IMR-90 (cell line): ENCODE measurements around the gene PGBD5. TPM values are rescaled to one million over a fixed set of nuclear protein-coding genes. Genes with fewer than 3 reads are reported as not detected.

ENCODE experiments used
- ATAC-seq: fragments of 200-7000 bp; cut with Tn5 transposase; 2 replicates; pipeline ENCODE4 v1.9.1; 2020; ENCODE audit warnings: low read depth, mild to moderate bottlenecking, moderate library complexity
- BruUV-seq: library from RNA; stranded (reverse); fragments of 400-500 nt; replicated peaks from 2 replicates; lab custom pipeline; 2021; lab: Mats Ljungman, UMichigan
- CTCF ChIA-PET: fragments of 300-600 bp; formaldehyde crosslinking; extraction: SDS; loops from one replicate; lab custom pipeline; 2021; ENCODE audit warnings: antibody characterized with exemption; lab: Yijun Ruan, JAX
- POLR2A ChIA-PET: fragments of 300-600 bp; sonication (Branson Sonifier 250); formaldehyde crosslinking; loops from one replicate; lab custom pipeline; 2022; ENCODE audit warnings: antibody characterized with exemption; ENCODE audit not compliant: unreplicated experiment; lab: Charles Lee
- DNase-seq: peaks from one replicate; pipeline ENCODE4 v3.0.0; 2013
- H2AFZ ChIP-seq: replicated peaks from 2 replicates; pipeline ENCODE3; 2013; ENCODE audit warnings: low read length, mild to moderate bottlenecking; ENCODE audit not compliant: poor library complexity
- H2AK5ac ChIP-seq: 2 replicates; pipeline ENCODE4 v1.6.1; 2013; ENCODE audit warnings: low read depth, low read length, inconsistent platforms
- H2AK9ac ChIP-seq: replicated peaks from 2 replicates; pipeline ENCODE3; 2013; ENCODE audit warnings: mild to moderate bottlenecking, low read depth, low read length, moderate library complexity; ENCODE audit not compliant: poor library complexity
- H2BK120ac ChIP-seq: 2 replicates; pipeline ENCODE4 v1.6.1; 2013; ENCODE audit warnings: low read depth, low read length, inconsistent platforms
- H2BK15ac ChIP-seq: 3 replicates; pipeline ENCODE4 v1.6.1; 2013; ENCODE audit warnings: low read depth, low read length, inconsistent platforms
- H2BK20ac ChIP-seq: 2 replicates; pipeline ENCODE4 v1.6.1; 2013; ENCODE audit warnings: low read depth, mild to moderate bottlenecking, inconsistent platforms, low read length, moderate library complexity
- H2BK5ac ChIP-seq: 2 replicates; pipeline ENCODE4 v1.6.1; 2013; ENCODE audit warnings: mild to moderate bottlenecking, low read depth, low read length, inconsistent platforms; ENCODE audit not compliant: poor library complexity, severe bottlenecking
- H3K14ac ChIP-seq: replicated peaks from 2 replicates; pipeline ENCODE4 v1.6.1; 2013; ENCODE audit warnings: low read depth, low read length, inconsistent platforms
- H3K18ac ChIP-seq: 2 replicates; pipeline ENCODE4 v1.6.1; 2013; ENCODE audit warnings: low read depth, low read length, control low read depth
- H3K23ac ChIP-seq: 2 replicates; pipeline ENCODE4 v1.6.1; 2013; ENCODE audit warnings: low read depth, low read length, inconsistent platforms
- H3K27ac ChIP-seq: 2 replicates; pipeline ENCODE4 v1.5.1; 2013; ENCODE audit warnings: mild to moderate bottlenecking, control low read depth, low read length; ENCODE audit not compliant: insufficient read depth
- H3K27me3 ChIP-seq: 2 replicates; pipeline ENCODE4 v1.6.1; 2013; ENCODE audit warnings: low read length; ENCODE audit not compliant: control insufficient read depth, insufficient read depth
- H3K36me3 ChIP-seq: 2 replicates; pipeline ENCODE4 v1.6.1; 2013; ENCODE audit warnings: low read length, mixed read lengths; ENCODE audit not compliant: control insufficient read depth, insufficient read depth
- H3K4ac ChIP-seq: 2 replicates; pipeline ENCODE4 v1.6.1; 2013; ENCODE audit warnings: low read depth, low read length, inconsistent platforms
- H3K4me1 ChIP-seq: 2 replicates; pipeline ENCODE4 v1.6.1; 2013; ENCODE audit warnings: low read length, mixed read lengths; ENCODE audit not compliant: control insufficient read depth, insufficient read depth
- H3K4me2 ChIP-seq: 2 replicates; pipeline ENCODE4 v1.6.1; 2013; ENCODE audit warnings: low read depth, mild to moderate bottlenecking, control low read depth, low read length, moderate library complexity
- H3K4me3 ChIP-seq: 2 replicates; pipeline ENCODE4 v1.5.1; 2013; ENCODE audit warnings: low read depth, mild to moderate bottlenecking, control low read depth, low read length, moderate library complexity; ENCODE audit not compliant: insufficient read depth
- H3K56ac ChIP-seq: 2 replicates; pipeline ENCODE4 v1.6.1; 2013; ENCODE audit warnings: low read length, inconsistent platforms; ENCODE audit not compliant: insufficient read depth; ENCODE audit errors: extremely low read depth
- H3K79me1 ChIP-seq, 2 experiments: 2 replicates each; pipeline ENCODE4 v1.6.1; 2013; ENCODE audit warnings: low read length in 2 of 2, inconsistent platforms in 1 of 2, low read depth in 1 of 2
- H3K9ac ChIP-seq: 2 replicates; pipeline ENCODE4 v1.6.1; 2013; ENCODE audit warnings: low read depth, low read length, control low read depth
- H3K9me1 ChIP-seq: 2 replicates; pipeline ENCODE4 v1.6.1; 2013; ENCODE audit warnings: low read length, inconsistent platforms; ENCODE audit not compliant: insufficient read depth
- H3K9me3 ChIP-seq: 2 replicates; pipeline ENCODE4 v1.6.1; 2013; ENCODE audit warnings: low read length; ENCODE audit not compliant: control insufficient read depth, insufficient read depth
- H4K20me1 ChIP-seq: 2 replicates; pipeline ENCODE4 v1.6.1; 2013; ENCODE audit warnings: low read length, inconsistent platforms; ENCODE audit not compliant: insufficient read depth
- H4K5ac ChIP-seq: 2 replicates; pipeline ENCODE4 v1.6.1; 2013; ENCODE audit warnings: mild to moderate bottlenecking, low read depth, low read length, control low read depth
- H4K8ac ChIP-seq, 2 experiments: 2 replicates each; pipeline ENCODE4 v1.6.1; 2013; ENCODE audit warnings: low read depth in 2 of 2, low read length in 2 of 2, control low read depth in 1 of 2, inconsistent platforms in 1 of 2
- H4K91ac ChIP-seq: 2 replicates; pipeline ENCODE4 v1.6.1; 2013; ENCODE audit warnings: low read depth, low read length, inconsistent platforms; ENCODE audit not compliant: insufficient read depth
- FOS ChIP-seq: fragments of 150-350 bp; IDR thresholded peaks from 2 replicates; pipeline ENCODE4 v1.6.1; 2016; ENCODE audit warnings: low read depth, low read length
- POLR2A ChIP-seq: IDR thresholded peaks from 2 replicates; pipeline ENCODE4 v1.6.1; 2012; ENCODE audit warnings: mild to moderate bottlenecking, low read depth, low read length
- RAD21 ChIP-seq: IDR thresholded peaks from 2 replicates; pipeline ENCODE4 v1.6.1; 2012; ENCODE audit warnings: low read length, improper control_type of control experiment
- WGBS, 2 experiments: methylation state at CpG; one replicate each; pipeline versions ENCODE4 v1.1.5 to v1.1.7; 2013; ENCODE audit warnings: missing lambda C conversion rate in 2 of 2; ENCODE audit not compliant: insufficient read length in 1 of 2; ENCODE audit errors: extremely low coverage in 2 of 2; 5-methylcytosine and 5-hydroxymethylcytosine counted together
- dilution Hi-C: fragments of 300-500 bp; cut with HindIII; formaldehyde crosslinking; loops from one replicate; pipeline ENCODE4 v1.14.3; 2018; ENCODE audit warnings: low sequenced_read_pairs; ENCODE audit not compliant: unreplicated experiment
- in situ Hi-C: fragments of 300-500 bp; cut with MboI; formaldehyde crosslinking; loops from 3 replicates; pipeline ENCODE4 v1.14.3; 2019; ENCODE audit warnings: low sequenced_read_pairs, inconsistent platforms, mixed read lengths
- intact Hi-C: fragments of 100-400 bp; cut with micrococcal nuclease; formaldehyde crosslinking; loops from 2 replicates; pipeline ENCODE4 v1.10.0; 2022
- polyA plus RNA-seq, 3 experiments: library from polyadenylated mRNA; depleted of rRNA; stranded (reverse); fragments of >200 nt; gene quantifications; 2 replicates each; pipeline ENCODE4 v1.2.3, GENCODE V29; 2012; ENCODE audit warnings: low replicate concordance in 1 of 3
- total RNA-seq: library from RNA; depleted of rRNA; stranded (reverse); fragments of >200 nt; gene quantifications from 2 replicates; pipeline ENCODE4 v1.2.3, GENCODE V29; 2012

Gene PGBD5
- total and polyA plus RNA-seq, 2 of the 4 experiments (the other 2 are of a cell fraction) = 0.18 to 0.36 TPM

DNA sequence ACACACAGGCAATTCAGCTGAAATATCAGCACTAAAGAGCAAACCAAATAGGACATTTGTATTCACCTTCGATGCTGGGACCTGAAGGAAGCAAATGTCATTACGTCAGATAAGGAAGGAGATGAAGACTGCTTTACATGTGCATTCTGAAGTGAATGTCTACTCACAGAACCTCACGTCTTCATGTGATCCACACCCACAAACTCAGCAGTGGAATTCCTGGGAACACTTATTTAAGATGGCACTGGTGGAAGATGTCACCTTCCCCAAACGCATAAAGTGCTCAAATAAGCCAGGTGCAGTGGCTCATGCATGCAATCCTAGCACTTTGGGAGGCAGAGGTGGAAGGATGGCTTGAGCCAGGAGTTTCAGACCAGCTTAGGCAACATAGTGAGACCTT, 11.4 kb downstream of the PGBD5 start:
- no peak overlapping the region for H2BK20ac ChIP-seq
- H4K8ac ChIP-seq = no peak overlapping the region
- H2AK9ac ChIP-seq = no peak overlapping the region
- H3K18ac ChIP-seq = no peak overlapping the region
- dilution Hi-C loops (no loop called here), intact Hi-C loops (no loop called here), in situ Hi-C loops (no loop called here)
- TF ChIP-seq RAD21 (no peak), FOS (no peak), POLR2A (no peak)
- ATAC-seq (no peak), DNase-seq (no peak)
- no peak overlapping the region for H3K4me2 ChIP-seq
- no peak overlapping the region for H2BK15ac ChIP-seq
- no peaks in the 10 kb centered on the region for H3K36me3 ChIP-seq
- no peak overlapping the region for H2BK5ac ChIP-seq
- H3K4ac ChIP-seq = no peak overlapping the region
- H3K27ac ChIP-seq = no peak overlapping the region
- no peak overlapping the region for H3K23ac ChIP-seq
- H3K56ac ChIP-seq = no peak overlapping the region
- no peak overlapping the region for H4K91ac ChIP-seq
- WGBS, 2 experiments = 60% methylated on average over 1 of the region's 4 CpGs; no CpG with 5 or more reads in 1 of the 2 experiments
- H2AK5ac ChIP-seq = no peak overlapping the region
- BruUV-seq = no TSS peak
- no peak overlapping the region for H3K9ac ChIP-seq
- H2AFZ ChIP-seq = no peak overlapping the region
- no peaks in the 10 kb centered on the region for H3K9me1 ChIP-seq
- H4K5ac ChIP-seq = no peak overlapping the region
- POLR2A ChIA-PET = no interaction called here
- no peaks in the 10 kb centered on the region for H3K9me3 ChIP-seq
- H3K4me3 ChIP-seq = no peak overlapping the region
- no peaks in the 10 kb centered on the region for H3K27me3 ChIP-seq
- H2BK120ac ChIP-seq = no peak overlapping the region
- CTCF ChIA-PET = no interaction called here
- no peaks in the 10 kb centered on the region for H3K4me1 ChIP-seq
- H3K14ac ChIP-seq = no peak overlapping the region
- H4K20me1 ChIP-seq = no peaks in the 10 kb centered on the region
- no peaks in the 10 kb centered on the region for H3K79me1 ChIP-seq
